Subcutaneous adipose tissue (tissue), 4 donors: ENCODE measurements around the gene TUBG1. TPM values are rescaled to one million over a fixed set of nuclear protein-coding genes. Genes with fewer than 3 reads are reported as not detected.

ENCODE experiments used
- CTCF ChIP-seq: fragments of 450-650 bp; IDR thresholded peaks from one replicate; pipeline ENCODE4 v1.5.1; 2016; ENCODE audit warnings: low read depth, mild to moderate bottlenecking, control low read depth, antibody characterized with exemption, moderate library complexity
- total RNA-seq, 4 donors: library from RNA; depleted of rRNA; stranded (reverse); fragments of >200 nt; gene quantifications; one replicate each; pipeline ENCODE4 v1.1.0, GENCODE V29; 2016

Gene TUBG1
- total RNA-seq, 4 donors from 2014 or later = 16.3 to 35.8 (median 23.5) TPM

GRCh38 chr17:42573095-42573494, 36.4 kb upstream of the TUBG1 start:
- no peak for TF ChIP-seq CTCF

- no peak for TF ChIP-seq CTCF
Measured at GRCh38 chr17:42574463-42574862, 35.0 kb upstream of the TUBG1 start.

GRCh38 chr17:42577140-42577531, 32.3 kb upstream of the TUBG1 start:
- TF ChIP-seq CTCF = no peak

GRCh38 chr17:42577532-42578281, 31.8 kb upstream of the TUBG1 start, which contains the start of gene PSMC3IP:
Gene PSMC3IP, minus strand, starts transcription at chr17:42577729. Its CDS starts 43 bp downstream, at chr17:42577686.
- no peak for TF ChIP-seq CTCF

GRCh38 chr17:42578282-42578869, 31.1 kb upstream of the TUBG1 start:
- TF ChIP-seq CTCF = no peak

GRCh38 chr17:42579794-42580551, 29.5 kb upstream of the TUBG1 start:
- no peak for TF ChIP-seq CTCF

- no peak for TF ChIP-seq CTCF
Measured at GRCh38 chr17:42581744-42582270, 27.7 kb upstream of the TUBG1 start.
